MM.1S (cell line): ENCODE results near the gene ZNF630.

Experiments
- DNase-seq: peaks from one replicate; pipeline ENCODE4 v3.0.0-alpha.2; 2015
- H2AFZ ChIP-seq: fragments of 300-600 bp; sonication (generic); 2 replicates; pipeline ENCODE4 v1.6.0; 2016; ENCODE audit warnings: antibody characterized with exemption, low read length
- H3F3A ChIP-seq: fragments of 300-600 bp; sonication (generic); 2 replicates; pipeline ENCODE4 v1.6.1; 2016; ENCODE audit warnings: mild to moderate bottlenecking, antibody characterized with exemption, low read length, moderate library complexity, mixed read lengths; ENCODE audit not compliant: insufficient read depth
- H3K27ac ChIP-seq: fragments of 300-600 bp; sonication (generic); 2 replicates; pipeline ENCODE4 v1.5.1; 2016; ENCODE audit warnings: mild to moderate bottlenecking, low read length
- H3K27me3 ChIP-seq: fragments of 300-600 bp; sonication (generic); replicated peaks from 2 replicates; pipeline ENCODE4 v1.6.0; 2016; ENCODE audit warnings: low read length; ENCODE audit not compliant: insufficient read depth
- H3K36me3 ChIP-seq: fragments of 300-600 bp; sonication (generic); replicated peaks from 2 replicates; pipeline ENCODE4 v1.6.1; 2016; ENCODE audit warnings: mild to moderate bottlenecking, low read length, mixed read lengths; ENCODE audit not compliant: insufficient read depth
- H3K4me1 ChIP-seq: fragments of 300-600 bp; sonication (generic); 2 replicates; pipeline ENCODE4 v1.6.1; 2016; ENCODE audit warnings: low read length, mixed read lengths
- H3K4me2 ChIP-seq: fragments of 300-600 bp; sonication (generic); 2 replicates; pipeline ENCODE4 v1.6.0; 2016; ENCODE audit warnings: low read depth, low read length
- H3K4me3 ChIP-seq: fragments of 300-600 bp; sonication (generic); 2 replicates; pipeline ENCODE4 v1.5.1; 2016; ENCODE audit warnings: low read length, mixed read lengths
- H3K79me2 ChIP-seq: fragments of 300-600 bp; sonication (generic); 2 replicates; pipeline ENCODE4 v1.6.1; 2016; ENCODE audit warnings: mixed run types, low read length, mixed read lengths
- H3K9ac ChIP-seq: fragments of 300-600 bp; sonication (generic); 2 replicates; pipeline ENCODE4 v1.6.1; 2016; ENCODE audit warnings: low read length, mixed read lengths
- H3K9me2 ChIP-seq: fragments of 300-600 bp; sonication (generic); replicated peaks from 2 replicates; pipeline ENCODE4 v1.6.1; 2016; ENCODE audit warnings: mild to moderate bottlenecking, low read length, mixed read lengths; ENCODE audit not compliant: insufficient read depth
- H3K9me3 ChIP-seq: fragments of 300-600 bp; sonication (generic); replicated peaks from 2 replicates; pipeline ENCODE4 v1.6.1; 2016; ENCODE audit warnings: mild to moderate bottlenecking, low read length, mixed read lengths; ENCODE audit not compliant: insufficient read depth
- H4K20me1 ChIP-seq: fragments of 300-600 bp; sonication (generic); 2 replicates; pipeline ENCODE4 v1.6.1; 2016; ENCODE audit warnings: mild to moderate bottlenecking, low read length, moderate library complexity, mixed read lengths; ENCODE audit not compliant: insufficient read depth
- CTCF ChIP-seq: fragments of 300-600 bp; sonication (generic); IDR thresholded peaks from 2 replicates; pipeline ENCODE4 v1.5.1; 2016; ENCODE audit warnings: antibody characterized with exemption, low read length, mixed read lengths
- EZH2 ChIP-seq: fragments of 300-600 bp; sonication (generic); optimal IDR thresholded peaks from 2 replicates; pipeline ENCODE3; 2017; ENCODE audit warnings: low read depth, mild to moderate bottlenecking, antibody characterized with exemption, low read length, mixed read lengths
- EZH2phosphoT487 ChIP-seq: fragments of 300-600 bp; sonication (generic); IDR thresholded peaks from 2 replicates; pipeline ENCODE4 v1.6.1; 2018; ENCODE audit warnings: antibody characterized with exemption, low read length

The ZNF630 gene

GRCh38 chrX:48058621-48059295 is 12.7 kb downstream of the ZNF630 start:
- Histone ChIP-seq H3K27me3 (no peaks in the 10 kb centered on the region), H3K36me3 (no peaks in the 10 kb centered on the region), H3K79me2 (no peaks in the 10 kb centered on the region), H2AFZ (no peak overlapping the region), H3K9me3 (no peaks in the 10 kb centered on the region), H3K27ac (no peak overlapping the region), H3K4me2 (no peak overlapping the region), H3K9ac (no peak overlapping the region), H3K4me1 (no peaks in the 10 kb centered on the region), H4K20me1 (no peaks in the 10 kb centered on the region), H3F3A (no peaks in the 10 kb centered on the region), H3K4me3 (no peak overlapping the region), H3K9me2 (no peaks in the 10 kb centered on the region)
- no peak for DNase-seq
- TF ChIP-seq EZH2 (no peak), EZH2phosphoT487 (no peak), CTCF (no peak)

DNA sequence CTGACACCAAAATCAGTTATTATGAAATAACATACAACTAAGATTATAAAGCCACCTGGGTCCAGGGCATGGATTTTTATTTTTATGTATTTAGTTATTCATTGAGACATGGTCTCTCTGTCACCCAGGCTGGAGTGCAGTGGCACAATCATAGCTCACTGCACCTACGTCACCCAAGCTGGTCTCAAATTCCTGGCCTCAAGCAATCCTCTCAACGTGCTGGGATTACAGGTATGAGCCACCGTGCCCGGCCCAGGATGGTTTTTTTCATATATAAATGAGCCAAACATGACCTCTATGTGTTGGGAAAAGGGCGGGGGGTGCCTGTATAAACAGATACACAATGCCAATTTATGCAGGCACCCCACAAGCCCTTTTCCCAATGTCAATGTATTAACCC is 24.6 kb downstream of the ZNF630 start:
- Histone ChIP-seq H3K4me2 (no peak overlapping the region), H3K36me3 (no peaks in the 10 kb centered on the region), H3K79me2 (no peaks in the 10 kb centered on the region), H3K9me3 (no peaks in the 10 kb centered on the region), H3K4me3 (no peak overlapping the region), H3F3A (no peaks in the 10 kb centered on the region), H4K20me1 (no peaks in the 10 kb centered on the region), H3K27ac (no peak overlapping the region), H3K27me3 (no peaks in the 10 kb centered on the region), H2AFZ (no peak overlapping the region), H3K9me2 (no peaks in the 10 kb centered on the region), H3K4me1 (no peaks in the 10 kb centered on the region), H3K9ac (no peak overlapping the region)
- no peak for DNase-seq
- TF ChIP-seq CTCF (no peak), EZH2phosphoT487 (no peak), EZH2 (no peak)

DNA sequence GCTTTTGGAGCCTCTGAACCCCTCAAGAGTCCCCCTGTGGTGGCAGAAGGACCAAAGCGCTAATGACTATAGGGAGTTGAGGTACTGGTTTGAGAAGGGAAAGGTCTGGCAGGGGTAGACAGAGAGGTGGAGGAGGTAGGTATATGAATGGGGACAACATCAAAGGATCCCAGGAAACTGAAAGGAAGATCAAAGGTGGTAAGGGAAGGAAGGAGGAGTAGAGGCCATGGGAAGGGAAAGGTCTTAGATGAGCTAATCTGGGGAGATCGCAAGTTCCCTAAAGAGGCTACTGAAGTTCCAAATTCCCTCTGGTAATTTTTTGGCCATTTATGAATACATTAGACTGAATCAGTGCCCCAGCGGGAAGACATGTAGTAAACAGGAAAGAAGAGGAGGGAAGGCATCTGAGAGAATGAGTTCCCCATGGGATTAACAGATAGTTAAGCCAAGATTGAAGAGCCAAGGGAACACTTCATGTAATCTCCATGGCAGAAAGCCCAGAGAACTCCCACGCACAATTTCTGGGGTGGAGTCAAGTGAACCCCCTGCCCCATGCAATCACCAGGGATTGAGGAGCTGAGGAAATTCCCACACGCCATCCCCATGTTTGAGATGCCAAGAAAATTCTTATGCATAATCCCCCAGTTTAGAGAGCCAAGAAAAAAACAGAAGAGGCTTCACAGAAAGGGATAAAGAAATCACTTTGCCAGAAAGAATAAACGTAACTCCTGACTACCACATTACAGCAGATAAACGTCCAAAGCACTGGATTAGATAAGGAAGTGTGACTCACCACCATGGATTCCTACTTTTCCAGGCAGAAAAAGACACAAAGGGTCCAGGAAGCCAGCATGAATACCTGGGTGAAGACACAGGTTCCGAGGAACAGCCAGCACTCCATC is 25.8 kb downstream of the ZNF630 start:
- no peaks in the 10 kb centered on the region for H3K4me1 ChIP-seq
- H3K9ac ChIP-seq = no peak overlapping the region
- no peaks in the 10 kb centered on the region for H4K20me1 ChIP-seq
- no peak overlapping the region for H2AFZ ChIP-seq
- H3K9me3 ChIP-seq = no peaks in the 10 kb centered on the region
- no peaks in the 10 kb centered on the region for H3K27me3 ChIP-seq
- no peaks in the 10 kb centered on the region for H3F3A ChIP-seq
- no peaks in the 10 kb centered on the region for H3K36me3 ChIP-seq
- H3K27ac ChIP-seq = no peak overlapping the region
- no peaks in the 10 kb centered on the region for H3K9me2 ChIP-seq
- no peak overlapping the region for H3K4me3 ChIP-seq
- H3K79me2 ChIP-seq = no peaks in the 10 kb centered on the region
- no peak overlapping the region for H3K4me2 ChIP-seq
- TF ChIP-seq EZH2phosphoT487 (no peak), EZH2 (no peak), CTCF (no peak)
- no peak for DNase-seq
